ENCODE data around the gene VPREB1. TPM values are rescaled to one million over a fixed set of nuclear protein-coding genes. Genes with fewer than 3 reads are reported as not detected.
A peak's percentile ranks its signal among the peaks of the same experiment; 100 is the strongest.
"Not testable (repeated sequence)": the region's sequence is repeated elsewhere in the genome, so short reads cannot be mapped to it uniquely, and the experiment has no call there.

VPREB1 gene
- not detected in 2 replicates for total RNA-seq

GRCh38 chr22:22244316-22245250 lies at the start of gene VPREB1:
TSS of gene VPREB1 (plus strand) at chr22:22244786. CDS start at chr22:22244814, 28 bp downstream.
- no peak for DNase-seq (ENCODE audit: low read depth in 2 of 2)

GRCh38 chr22:22194931-22195264 lies 49.7 kb upstream of the VPREB1 start:
- no peak for DNase-seq (ENCODE audit: low read depth in 2 of 2)

GRCh38 chr22:22195265-22196017 lies 49.1 kb upstream of the VPREB1 start:
- DNase-seq (ENCODE audit: low read depth in 2 of 2): peak; percentile 24 to 72

- no peak for DNase-seq (ENCODE audit: low read depth in 2 of 2)
Observed at GRCh38 chr22:22196018-22196533, 48.5 kb upstream of the VPREB1 start.

- no peak for DNase-seq (ENCODE audit: low read depth in 2 of 2)
Observed at GRCh38 chr22:22196833-22197477, 47.6 kb upstream of the VPREB1 start.

- no peak for DNase-seq (ENCODE audit: low read depth in 2 of 2)
Observed at GRCh38 chr22:22197993-22198402, 46.6 kb upstream of the VPREB1 start.

GRCh38 chr22:22198751-22199150 lies 45.8 kb upstream of the VPREB1 start:
- DNase-seq (ENCODE audit: low read depth in 2 of 2): no peak

- no peak for DNase-seq (ENCODE audit: low read depth in 2 of 2)
Observed at GRCh38 chr22:22199634-22200033, 45.0 kb upstream of the VPREB1 start.

GRCh38 chr22:22200569-22201184 lies 43.9 kb upstream of the VPREB1 start:
- no peak for DNase-seq (ENCODE audit: low read depth in 2 of 2)

- peak in 1 of 2 donors; percentile 14 for DNase-seq (ENCODE audit: low read depth in 2 of 2)
Observed at GRCh38 chr22:22201185-22201929, 43.2 kb upstream of the VPREB1 start.

GRCh38 chr22:22201930-22202343 lies 42.6 kb upstream of the VPREB1 start:
- no peak for DNase-seq (ENCODE audit: low read depth in 2 of 2)

GRCh38 chr22:22203048-22203971 lies 41.3 kb upstream of the VPREB1 start:
- DNase-seq (ENCODE audit: low read depth in 2 of 2): no peak

GRCh38 chr22:22207845-22208564 lies 36.6 kb upstream of the VPREB1 start:
- peak; percentile 50 to 72 for DNase-seq (ENCODE audit: low read depth in 2 of 2)

GRCh38 chr22:22208652-22209051 lies 35.9 kb upstream of the VPREB1 start:
- no peak for DNase-seq (ENCODE audit: low read depth in 2 of 2)

GRCh38 chr22:22209080-22209640 lies 35.4 kb upstream of the VPREB1 start:
- not testable (repeated sequence) for DNase-seq (ENCODE audit: low read depth in 2 of 2)

GRCh38 chr22:22210375-22210774 lies 34.2 kb upstream of the VPREB1 start:
- peak; percentile 9 to 74 for DNase-seq (ENCODE audit: low read depth in 2 of 2)

- no peak for DNase-seq (ENCODE audit: low read depth in 2 of 2)
Observed at GRCh38 chr22:22210889-22211833, 33.4 kb upstream of the VPREB1 start.
